Stimulated activated naive CD4-positive, alpha-beta T cell (primary cell): ENCODE measurements around the gene TBX10.
"Not testable (repeated sequence)": the region's sequence is repeated elsewhere in the genome, so short reads cannot be mapped to it uniquely, and the experiment has no call there.

Source experiments
- DNase-seq, 6 experiments: peaks; one replicate each; lab custom pipeline; 2025; lab: John Stamatoyannopoulos, UW

Gene TBX10

DNA sequence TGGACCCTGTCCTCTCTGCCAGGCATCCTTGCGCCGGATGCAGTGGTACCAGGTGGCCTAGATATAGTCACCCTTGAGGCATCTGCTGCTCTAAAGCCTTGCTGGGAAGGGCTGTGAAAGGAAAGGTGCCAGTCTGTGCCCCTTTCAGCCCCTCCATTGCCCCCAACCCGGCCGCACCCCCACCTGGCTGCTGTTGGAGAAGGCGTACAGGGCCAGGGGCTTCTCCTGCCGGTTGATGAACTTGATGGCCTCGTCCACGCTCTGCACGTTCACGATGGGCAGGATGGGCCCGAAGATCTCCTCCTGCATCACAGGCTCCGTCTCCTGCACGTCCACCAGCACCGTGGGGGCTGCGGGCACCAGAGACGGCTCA, 24.6 kb upstream of the TBX10 start:
- no peak for DNase-seq

GRCh38 chr11:67663532-67664212, 24.1 kb upstream of the TBX10 start:
- no peak for DNase-seq

GRCh38 chr11:67662835-67663531, 23.4 kb upstream of the TBX10 start:
- no peak for DNase-seq

GRCh38 chr11:67662142-67662834, 22.7 kb upstream of the TBX10 start:
- DNase-seq: no peak

GRCh38 chr11:67660752-67661151, 21.2 kb upstream of the TBX10 start:
- not testable (repeated sequence) for DNase-seq

- DNase-seq: not testable (repeated sequence)
These were observed 20.1 kb upstream of the TBX10 start for GRCh38 chr11:67659651-67660165.

- DNase-seq: no peak
These were observed 17.7 kb upstream of the TBX10 start for GRCh38 chr11:67657300-67657699.

DNA sequence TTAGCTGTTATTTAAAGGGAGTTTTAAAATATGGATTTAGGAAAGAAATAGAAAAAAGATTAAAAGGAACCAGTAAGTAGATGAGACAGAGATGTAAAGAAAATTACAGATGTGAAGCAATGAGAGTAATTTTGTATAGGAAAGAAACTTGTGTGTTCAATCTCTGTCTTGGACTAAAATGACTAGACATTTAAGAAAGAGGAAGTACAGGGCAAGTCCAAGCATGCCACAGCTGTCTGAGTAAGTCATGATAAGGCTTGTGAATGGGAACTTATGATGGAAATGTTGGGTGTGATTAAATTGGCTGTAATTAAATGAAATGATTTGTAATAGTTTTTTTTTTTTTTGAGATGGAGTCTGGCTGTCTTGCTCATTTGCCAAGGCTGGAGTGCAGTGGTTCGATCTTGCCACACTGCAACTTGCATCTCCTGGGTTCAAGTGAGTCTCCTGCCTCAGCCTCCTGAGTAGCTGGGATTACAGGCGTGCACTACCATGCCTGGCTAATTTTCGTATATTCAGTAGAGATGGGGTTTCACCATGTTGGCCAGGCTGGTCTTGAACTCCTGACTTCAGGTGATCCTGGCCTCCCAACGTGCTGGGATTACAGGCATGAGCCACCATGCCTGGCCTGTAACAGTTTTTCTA, 16.8 kb upstream of the TBX10 start:
- DNase-seq: no peak

GRCh38 chr11:67654225-67654624, 14.7 kb upstream of the TBX10 start:
- DNase-seq: no peak

- no peak for DNase-seq
These were observed 13.6 kb upstream of the TBX10 start for GRCh38 chr11:67652965-67653845.

DNA sequence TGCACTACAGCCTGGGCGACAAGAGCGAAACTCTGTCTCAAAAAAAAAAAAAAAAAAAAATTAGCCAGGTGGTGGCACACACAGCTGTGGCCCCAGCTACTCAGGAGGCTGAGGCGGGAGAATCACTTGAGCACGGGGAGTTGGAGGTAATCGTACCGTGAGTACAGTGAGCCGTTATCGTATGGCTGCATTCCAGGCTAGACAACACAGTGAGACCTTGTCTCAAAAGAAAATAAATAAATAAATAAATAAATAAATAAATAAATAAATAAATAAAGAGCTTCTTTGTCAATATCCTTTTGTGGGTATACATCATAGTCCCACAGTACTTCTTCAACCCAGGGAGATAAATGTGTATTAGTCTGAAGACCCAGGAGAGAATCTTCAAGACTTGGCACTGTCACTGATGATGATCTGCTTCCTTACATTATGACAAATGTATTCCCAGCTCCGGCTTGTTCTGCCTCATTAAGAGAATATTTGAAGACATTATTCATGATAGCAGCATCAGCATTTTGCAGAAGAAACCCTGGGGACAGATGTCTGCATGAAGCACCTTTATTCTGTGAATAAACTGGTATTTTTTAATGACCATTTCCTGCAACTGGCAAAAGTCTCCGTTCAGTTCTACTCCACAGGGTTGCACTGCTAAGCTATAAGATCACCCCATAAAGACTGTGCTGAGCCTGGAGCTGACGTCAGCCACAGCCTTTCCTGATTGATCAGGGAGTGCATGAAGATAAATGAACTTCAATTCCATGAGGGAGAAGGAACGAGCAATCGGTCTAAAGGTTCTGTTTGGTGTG, 12.6 kb upstream of the TBX10 start:
- no peak for DNase-seq

GRCh38 chr11:67649634-67650510, 10.3 kb upstream of the TBX10 start:
- no peak for DNase-seq

DNA sequence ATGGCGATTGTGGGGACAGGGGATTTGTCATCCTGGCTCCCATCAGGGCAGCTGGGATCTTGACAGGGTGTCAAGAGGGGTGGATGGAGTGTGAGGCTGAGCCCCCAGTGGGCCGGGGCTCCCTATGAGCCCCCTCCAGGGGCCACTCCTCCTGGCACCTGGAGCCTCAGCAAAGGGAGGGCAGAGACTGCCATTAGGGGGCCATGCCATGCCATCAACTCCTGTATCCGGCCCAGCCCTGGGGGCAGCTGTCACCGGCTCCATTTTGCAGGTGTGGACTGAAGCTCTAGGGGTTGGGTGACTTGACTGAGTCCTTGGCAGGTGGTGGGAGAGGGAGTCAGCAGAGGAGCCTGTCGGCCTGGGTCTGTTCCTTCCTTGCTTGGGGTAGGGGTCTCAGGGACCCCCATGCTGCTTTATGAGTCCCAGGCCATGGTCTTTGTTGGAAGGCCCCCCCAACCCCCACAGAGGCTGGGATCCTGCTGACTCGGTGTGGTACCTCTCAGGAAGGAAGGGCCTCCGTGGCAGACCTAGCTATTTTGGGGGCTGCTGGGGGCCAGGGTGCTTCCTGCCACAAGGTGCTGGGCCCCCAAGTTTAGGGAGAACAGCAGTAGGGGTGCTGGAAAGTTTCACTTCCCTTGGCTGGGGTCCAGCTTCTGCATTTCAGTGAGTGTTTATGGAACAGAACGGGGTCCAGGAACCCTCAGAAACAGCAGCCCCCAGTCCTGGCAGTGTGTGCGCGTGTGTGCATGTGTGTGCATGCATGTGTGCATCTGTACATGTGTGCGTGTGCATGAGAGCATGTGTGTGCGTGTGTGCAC, 9.4 kb upstream of the TBX10 start:
- DNase-seq: no peak

DNA sequence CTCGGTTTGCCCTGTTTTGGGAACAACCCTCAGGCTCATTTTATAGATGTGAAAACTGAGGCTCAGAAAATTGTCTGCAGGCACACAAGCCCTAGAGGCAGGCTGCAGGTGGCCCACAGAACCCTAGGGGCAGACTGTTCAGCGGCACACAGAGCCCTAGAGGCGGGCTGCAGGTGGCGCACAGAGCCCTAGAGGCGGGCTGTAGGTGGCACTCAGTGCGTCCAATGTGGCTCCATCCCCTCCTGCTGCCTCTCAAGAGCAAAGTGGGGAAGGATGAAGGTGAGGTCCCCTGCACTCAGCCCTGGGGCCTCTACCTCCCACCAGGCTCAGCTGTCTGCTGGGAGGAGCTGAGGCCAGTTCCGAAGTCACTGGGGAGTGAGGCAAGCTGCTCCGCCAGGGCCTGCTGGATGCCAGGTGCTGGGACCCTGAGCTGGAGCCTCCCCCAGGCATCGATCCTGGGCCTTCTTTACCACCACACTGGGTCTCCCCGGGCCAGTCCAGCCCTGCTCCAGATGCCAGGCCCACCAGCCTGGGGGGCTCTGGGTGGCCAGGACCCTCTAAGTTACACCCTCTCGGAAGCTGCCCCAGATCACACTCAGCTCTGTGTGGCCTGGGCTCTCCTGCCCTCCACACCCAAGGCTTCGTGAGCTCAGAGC, 8.7 kb upstream of the TBX10 start:
- DNase-seq: peak; percentile 14 to 62 (median 39)

- no peak for DNase-seq
These were observed 7.9 kb upstream of the TBX10 start for GRCh38 chr11:67647471-67647870.

DNA sequence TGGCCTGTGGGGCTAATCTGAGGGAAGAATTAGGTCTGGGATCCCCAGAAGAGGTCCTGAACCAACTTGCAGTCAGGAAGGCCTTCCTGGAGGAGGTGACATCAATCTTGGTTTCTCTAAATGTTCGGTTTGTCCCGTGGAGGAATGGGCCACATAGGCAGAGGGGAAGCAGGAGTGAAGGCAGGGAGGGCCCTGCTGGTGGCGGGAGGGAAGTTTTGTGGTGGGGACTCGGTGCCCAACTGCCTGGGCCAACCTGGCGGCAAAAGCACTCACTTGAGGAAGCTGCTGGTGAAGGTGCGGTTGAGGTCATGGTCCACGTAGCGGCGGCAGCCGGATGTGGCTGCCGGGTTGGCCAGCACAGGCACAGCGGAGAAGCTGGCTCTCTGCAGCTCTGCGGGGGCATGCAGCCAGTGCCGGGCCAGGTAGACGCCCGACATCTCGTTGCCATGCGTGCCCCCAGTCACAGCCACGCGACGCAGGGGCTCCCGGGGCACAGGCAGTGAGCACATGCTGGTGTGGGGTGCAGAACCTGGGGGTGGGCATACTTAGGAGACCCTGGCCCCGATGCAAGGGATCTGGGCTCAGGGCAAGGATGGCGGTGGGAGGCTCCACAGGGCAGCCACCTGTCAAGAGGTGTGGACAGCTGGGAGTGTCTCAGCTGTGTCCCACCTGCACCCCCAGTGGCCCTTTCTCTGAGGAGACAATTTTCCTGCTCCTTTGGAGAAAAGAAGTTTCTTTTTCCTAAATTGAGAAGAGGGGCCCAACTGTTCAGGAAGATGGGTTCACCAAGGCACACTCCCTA, 7.2 kb upstream of the TBX10 start:
- peak in 1 of 6 experiments; percentile 12 for DNase-seq
